HG02610 (cell line): ENCODE data around the gene C2CD2L.
"Not testable (repeated sequence)": the region's sequence is repeated elsewhere in the genome, so short reads cannot be mapped to it uniquely, and the experiment has no call there.

ENCODE experiments used
- ATAC-seq: cut with Tn5 transposase; IDR thresholded peaks from one replicate; pipeline ENCODE4 v1.9.1; 2021; ENCODE audit warnings: mild to moderate bottlenecking, moderate library complexity; ENCODE audit not compliant: unreplicated experiment

The C2CD2L gene

GRCh38 chr11:119113716-119114115 lies 6.6 kb downstream of the C2CD2L start:
- ATAC-seq: no peak

GRCh38 chr11:119114351-119114750 lies 7.2 kb downstream of the C2CD2L start:
- ATAC-seq: no peak

- no peak for ATAC-seq
Measured at GRCh38 chr11:119115484-119116234, 8.5 kb downstream of the C2CD2L start.

- ATAC-seq: no peak
Measured at GRCh38 chr11:119116235-119116594, 9.1 kb downstream of the C2CD2L start.

- ATAC-seq: no peak
Measured at GRCh38 chr11:119116601-119117000, 9.5 kb downstream of the C2CD2L start.

GRCh38 chr11:119117004-119117706 lies 10.0 kb downstream of the C2CD2L start:
- no peak for ATAC-seq

GRCh38 chr11:119118227-119118626 lies 11.1 kb downstream of the C2CD2L start:
- ATAC-seq: no peak

- no peak for ATAC-seq
Measured at GRCh38 chr11:119118946-119119345, 11.8 kb downstream of the C2CD2L start.

- no peak for ATAC-seq
Measured at GRCh38 chr11:119120639-119121007, 13.5 kb downstream of the C2CD2L start.

- ATAC-seq: peak; percentile 95
Measured at GRCh38 chr11:119121008-119121810, 14.1 kb downstream of the C2CD2L start, which contains the start of gene HINFP. Gene HINFP, plus strand, starts transcription at chr11:119121580. Its CDS starts 5,365 bp downstream, at chr11:119126945.

- ATAC-seq: peak; percentile 12
Measured at GRCh38 chr11:119121811-119122124, 14.6 kb downstream of the C2CD2L start.

- no peak for ATAC-seq
Measured at GRCh38 chr11:119125821-119126220, 18.7 kb downstream of the C2CD2L start.

- no peak for ATAC-seq
Measured at GRCh38 chr11:119126675-119127268, 19.6 kb downstream of the C2CD2L start.

- ATAC-seq: no peak
Measured at GRCh38 chr11:119130662-119131061, 23.5 kb downstream of the C2CD2L start.

- no peak for ATAC-seq
Measured at GRCh38 chr11:119134389-119134978, 27.3 kb downstream of the C2CD2L start.

- not testable (repeated sequence) for ATAC-seq
Measured at GRCh38 chr11:119139276-119139675, 32.1 kb downstream of the C2CD2L start.

- no peak for ATAC-seq
Measured at GRCh38 chr11:119144825-119145486, 37.8 kb downstream of the C2CD2L start.

- no peak for ATAC-seq
Measured at GRCh38 chr11:119145551-119145950, 38.4 kb downstream of the C2CD2L start.

- ATAC-seq: no peak
Measured at GRCh38 chr11:119147604-119148333, 40.6 kb downstream of the C2CD2L start.

- no peak for ATAC-seq
Measured at GRCh38 chr11:119148720-119149017, 41.5 kb downstream of the C2CD2L start.
